OCI-LY7 (cell line): ENCODE data around the gene PCDHGA6.
A peak's percentile ranks its signal among the peaks of the same experiment; 100 is the strongest.
"Not testable (repeated sequence)": the region's sequence is repeated elsewhere in the genome, so short reads cannot be mapped to it uniquely, and the experiment has no call there.

ENCODE experiments used
- EZH2phosphoT487 ChIP-seq: fragments of 200-600 bp; sonication (generic); IDR thresholded peaks from 2 replicates; pipeline ENCODE4 v1.6.1; 2018; ENCODE audit warnings: low read depth, borderline replicate concordance, mild to moderate bottlenecking, mixed run types, antibody characterized with exemption, low read length, moderate library complexity, mixed read lengths
- TF ChIP-seq, protein P1 (sequence below): fragments of 200-600 bp; sonication (generic); conservative IDR thresholded peaks from 2 replicates; pipeline ENCODE4 v1.5.1; 2014; ENCODE audit warnings: mild to moderate bottlenecking, antibody characterized with exemption, low read length, moderate library complexity, mixed read lengths

GRCh38 chr5:141375444-141376155, 1.9 kb downstream of the PCDHGA6 start:
- TF ChIP-seq, protein P1, sequence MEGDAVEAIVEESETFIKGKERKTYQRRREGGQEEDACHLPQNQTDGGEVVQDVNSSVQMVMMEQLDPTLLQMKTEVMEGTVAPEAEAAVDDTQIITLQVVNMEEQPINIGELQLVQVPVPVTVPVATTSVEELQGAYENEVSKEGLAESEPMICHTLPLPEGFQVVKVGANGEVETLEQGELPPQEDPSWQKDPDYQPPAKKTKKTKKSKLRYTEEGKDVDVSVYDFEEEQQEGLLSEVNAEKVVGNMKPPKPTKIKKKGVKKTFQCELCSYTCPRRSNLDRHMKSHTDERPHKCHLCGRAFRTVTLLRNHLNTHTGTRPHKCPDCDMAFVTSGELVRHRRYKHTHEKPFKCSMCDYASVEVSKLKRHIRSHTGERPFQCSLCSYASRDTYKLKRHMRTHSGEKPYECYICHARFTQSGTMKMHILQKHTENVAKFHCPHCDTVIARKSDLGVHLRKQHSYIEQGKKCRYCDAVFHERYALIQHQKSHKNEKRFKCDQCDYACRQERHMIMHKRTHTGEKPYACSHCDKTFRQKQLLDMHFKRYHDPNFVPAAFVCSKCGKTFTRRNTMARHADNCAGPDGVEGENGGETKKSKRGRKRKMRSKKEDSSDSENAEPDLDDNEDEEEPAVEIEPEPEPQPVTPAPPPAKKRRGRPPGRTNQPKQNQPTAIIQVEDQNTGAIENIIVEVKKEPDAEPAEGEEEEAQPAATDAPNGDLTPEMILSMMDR: peak; percentile 49
- not testable (repeated sequence) for TF ChIP-seq EZH2phosphoT487
